ENCODE measurements around the gene DNAJB6.

The DNAJB6 gene

DNA sequence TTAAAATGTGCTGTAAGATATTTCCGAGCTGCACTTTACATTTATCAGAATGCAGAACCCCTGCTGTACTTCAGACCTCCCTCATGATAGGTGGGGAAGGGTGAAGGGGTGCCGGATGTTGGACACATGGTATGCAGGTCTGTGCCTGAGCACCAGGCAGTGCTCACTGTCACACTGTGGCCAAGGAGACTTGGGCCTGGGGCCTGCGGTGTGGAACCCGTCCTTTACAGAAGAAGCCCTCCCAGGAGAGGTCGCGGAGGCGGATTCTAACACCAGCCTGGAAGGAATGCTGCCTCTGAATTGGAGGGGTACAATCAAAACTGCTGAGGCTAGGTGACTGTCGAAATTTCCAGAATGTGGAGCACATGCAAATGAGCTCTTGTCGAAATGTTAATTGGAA is 34.5 kb downstream of the DNAJB6 start:
- DNase-seq, result no peak

DNA sequence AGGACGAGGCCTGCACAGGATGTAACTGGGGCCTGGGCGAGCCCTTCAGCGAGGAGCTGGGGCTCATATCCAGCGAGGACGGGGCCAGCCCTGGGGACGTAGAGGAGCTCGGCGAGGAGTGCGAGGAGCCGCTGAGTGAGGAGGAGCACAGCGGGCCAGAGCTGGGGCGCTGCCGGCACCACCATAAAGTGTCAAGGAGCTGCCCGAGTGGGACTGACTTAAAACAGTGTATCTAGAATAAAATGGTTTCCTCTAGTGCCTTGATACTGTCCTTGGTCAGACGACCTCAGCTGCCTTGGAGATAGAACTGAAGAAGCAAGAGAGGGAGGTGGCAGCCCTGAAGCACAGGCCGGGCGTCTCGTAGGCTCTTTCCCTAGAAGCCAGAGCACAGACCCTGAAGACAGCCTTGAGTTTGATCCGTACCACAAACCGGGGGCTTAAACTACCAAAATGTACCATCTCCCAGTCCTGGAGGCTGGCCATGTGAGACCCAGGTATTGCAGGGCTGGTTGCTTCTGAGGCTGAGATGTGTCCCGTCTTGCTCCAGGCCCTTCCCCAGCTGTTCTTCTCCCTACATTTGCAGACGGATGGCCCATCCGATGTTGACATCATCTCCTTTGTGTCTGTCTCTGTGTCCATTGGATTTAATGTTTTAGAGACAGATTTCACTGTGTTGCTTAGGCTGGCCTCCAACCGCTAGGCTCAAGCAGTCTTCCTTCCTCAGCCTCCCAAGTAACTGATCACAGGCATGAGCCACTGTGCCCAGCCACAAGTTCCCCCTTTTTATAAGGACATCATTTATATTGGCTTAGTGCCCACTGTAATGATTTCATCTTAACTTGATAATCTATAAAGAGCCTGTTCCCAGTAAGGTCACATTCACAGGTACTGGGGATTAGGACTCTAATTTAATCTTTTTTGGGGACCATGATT is 35.8 kb downstream of the DNAJB6 start:
- no peak for DNase-seq

DNA sequence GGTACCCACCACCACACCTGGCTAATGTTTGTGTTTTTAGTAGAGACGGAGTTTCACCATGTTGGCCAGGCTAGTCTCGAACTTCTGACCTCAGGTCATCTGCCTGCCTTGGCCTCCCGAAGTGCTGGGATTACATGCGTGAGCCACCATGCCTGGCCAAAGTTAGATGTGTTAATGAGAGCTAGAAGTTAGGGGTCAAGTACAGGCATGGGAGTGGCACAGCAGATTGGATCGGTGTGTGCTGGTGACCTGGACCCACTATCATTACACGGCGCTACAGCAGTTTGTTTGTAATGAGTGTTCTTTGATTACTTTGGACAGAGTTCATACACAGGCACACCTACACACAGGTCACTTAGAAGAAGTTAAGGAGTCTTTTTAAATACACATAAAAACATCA is 36.7 kb downstream of the DNAJB6 start:
- no peak for DNase-seq

DNA sequence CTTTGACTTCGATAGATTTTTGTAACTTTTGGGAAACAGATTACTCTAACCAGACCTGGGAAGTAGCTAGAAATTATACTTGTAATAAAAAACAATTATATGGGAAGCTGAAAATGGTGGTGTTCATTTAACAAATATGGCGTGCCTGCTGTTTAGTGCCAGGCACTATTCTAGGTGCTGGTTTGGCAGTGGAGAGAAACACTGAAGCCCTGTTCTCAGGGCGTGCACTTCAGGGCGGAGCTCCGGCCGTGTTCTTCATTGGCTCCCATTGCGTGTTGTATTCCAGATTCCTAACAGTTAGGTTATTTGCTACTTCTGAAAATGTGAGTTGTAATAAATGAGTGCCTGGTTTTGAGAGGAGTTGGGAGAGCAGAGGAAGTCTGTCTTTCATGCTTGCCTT is 38.6 kb downstream of the DNAJB6 start:
- DNase-seq, result no peak

DNA sequence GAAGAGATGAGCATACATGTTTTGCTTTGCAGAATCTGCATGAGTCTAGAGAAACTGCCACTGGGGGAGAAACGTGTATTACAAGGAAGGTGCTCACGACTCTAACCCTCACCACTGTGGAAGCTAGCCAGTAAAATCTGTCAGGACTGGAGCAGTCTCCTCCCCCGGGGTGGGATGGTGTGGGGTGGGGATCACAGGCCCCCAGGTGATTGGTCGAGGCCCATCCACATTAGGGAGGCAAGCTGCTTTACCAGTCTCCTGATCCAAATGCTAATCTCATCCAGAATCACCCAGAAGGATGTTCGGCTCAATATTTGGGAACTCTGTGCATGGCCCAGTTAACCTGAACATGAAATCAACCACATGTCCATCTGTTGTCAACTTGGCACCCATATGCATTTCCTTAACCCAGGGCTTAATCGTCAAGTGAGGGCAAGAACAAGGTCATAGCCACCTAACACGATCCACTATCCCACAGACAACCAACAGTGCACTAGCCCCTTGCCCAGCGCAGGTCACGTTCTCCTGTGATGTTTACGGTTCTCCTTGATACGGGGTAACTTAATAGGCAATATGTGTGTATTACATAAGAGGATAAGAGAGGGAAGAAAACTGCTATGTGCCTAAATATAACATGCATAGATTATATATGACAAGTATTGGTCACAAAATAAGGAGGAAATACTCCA is 40.8 kb downstream of the DNAJB6 start:
- DNase-seq, result no peak

DNA sequence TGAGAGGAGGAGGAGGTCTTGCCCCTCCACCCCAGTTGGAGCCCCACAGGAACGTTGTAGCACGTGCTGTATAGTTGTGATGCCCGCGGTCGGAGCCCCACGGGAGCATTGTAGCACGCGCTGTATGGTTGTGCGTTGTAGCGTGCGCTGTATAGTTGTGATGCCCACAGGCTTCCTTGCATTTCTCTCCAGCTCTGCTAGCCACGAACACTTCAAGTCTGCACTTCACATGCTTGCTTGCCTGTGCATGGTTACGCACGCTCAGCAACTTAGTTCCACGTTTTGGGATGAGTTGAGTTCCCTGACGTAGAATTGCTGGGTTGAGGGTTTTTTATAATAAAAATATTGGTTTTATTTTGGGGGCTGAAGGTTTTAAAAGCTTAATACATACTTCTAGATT is 41.6 kb downstream of the DNAJB6 start:
- DNase-seq, result no peak

DNA sequence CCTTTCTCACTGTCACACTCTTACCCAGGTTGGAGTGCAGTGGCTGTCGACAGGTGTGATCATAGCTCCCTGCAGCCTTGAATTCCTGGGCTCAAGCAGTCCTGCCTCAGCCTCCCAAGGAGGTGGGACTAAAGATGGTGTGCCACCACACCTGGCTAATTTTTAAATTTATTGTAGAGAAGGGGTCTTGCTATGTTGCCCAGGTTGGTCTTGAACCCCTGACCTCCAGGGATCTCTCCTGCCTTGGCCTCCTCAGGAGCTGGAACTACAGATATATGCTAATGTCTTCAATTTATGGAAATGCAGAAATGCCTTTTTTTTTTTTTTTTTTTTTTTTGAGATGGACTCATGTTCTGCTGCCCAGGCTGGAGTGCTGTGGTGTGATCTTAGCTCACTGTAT is 42.7 kb downstream of the DNAJB6 start:
- no peak for DNase-seq

DNA sequence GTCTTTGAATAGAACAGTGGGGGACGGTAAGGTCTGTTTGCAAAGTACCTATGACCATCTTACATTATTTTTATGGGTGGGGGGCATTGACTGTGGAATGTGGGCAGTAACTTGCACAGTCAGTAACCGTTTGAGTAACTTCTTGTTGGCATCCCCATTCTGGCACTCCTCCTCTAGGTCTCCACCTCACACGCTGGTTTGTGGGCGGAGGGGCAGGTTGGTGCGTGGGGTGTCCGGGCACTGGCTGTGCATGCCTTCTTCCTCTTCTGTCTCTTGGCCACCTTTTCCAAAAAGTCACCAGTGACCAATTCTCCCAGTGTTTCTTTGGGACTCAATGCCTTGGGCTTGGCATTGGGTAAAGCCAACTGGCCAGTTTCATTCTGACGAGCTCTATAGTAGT is 43.6 kb downstream of the DNAJB6 start:
- no peak for DNase-seq

DNA sequence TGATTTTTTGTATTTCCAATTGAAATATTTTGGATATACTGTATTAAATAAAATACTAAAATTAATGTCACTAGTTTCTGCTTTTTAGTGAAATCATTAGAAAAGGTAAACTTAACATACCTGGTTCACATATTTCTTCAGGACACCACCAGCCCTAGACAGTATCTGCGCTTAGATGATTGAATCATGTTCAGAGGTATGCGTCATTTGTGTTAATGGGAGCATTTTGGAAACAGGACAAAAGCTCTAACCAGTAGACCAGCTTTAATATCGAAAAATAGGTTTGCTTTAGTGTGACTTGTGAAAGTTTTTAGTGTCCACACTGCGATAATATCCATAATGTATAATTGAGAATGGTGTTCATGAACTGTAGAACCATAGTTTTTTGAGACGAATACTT is 47.1 kb downstream of the DNAJB6 start:
- no peak for DNase-seq

DNA sequence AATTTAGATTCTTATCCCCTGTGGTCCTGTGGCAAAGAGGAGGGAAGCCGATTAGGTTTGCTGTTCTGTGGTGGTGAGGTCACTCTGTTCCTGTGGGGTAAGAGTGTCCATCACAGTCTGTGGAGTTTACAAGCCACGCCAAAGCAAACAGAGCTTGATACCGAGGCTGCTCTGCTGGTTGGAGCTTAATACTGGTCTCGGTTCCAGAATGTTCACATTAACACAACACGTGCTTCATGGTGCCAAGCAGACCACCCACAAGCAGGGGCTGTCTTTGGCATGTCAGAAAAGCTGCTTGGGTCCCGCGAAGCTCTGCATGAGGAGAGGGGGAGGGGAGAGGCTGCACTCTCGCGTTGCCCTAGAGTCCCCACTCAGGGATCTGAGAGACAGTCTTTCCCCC is 47.5 kb downstream of the DNAJB6 start:
- DNase-seq, result no peak

DNA sequence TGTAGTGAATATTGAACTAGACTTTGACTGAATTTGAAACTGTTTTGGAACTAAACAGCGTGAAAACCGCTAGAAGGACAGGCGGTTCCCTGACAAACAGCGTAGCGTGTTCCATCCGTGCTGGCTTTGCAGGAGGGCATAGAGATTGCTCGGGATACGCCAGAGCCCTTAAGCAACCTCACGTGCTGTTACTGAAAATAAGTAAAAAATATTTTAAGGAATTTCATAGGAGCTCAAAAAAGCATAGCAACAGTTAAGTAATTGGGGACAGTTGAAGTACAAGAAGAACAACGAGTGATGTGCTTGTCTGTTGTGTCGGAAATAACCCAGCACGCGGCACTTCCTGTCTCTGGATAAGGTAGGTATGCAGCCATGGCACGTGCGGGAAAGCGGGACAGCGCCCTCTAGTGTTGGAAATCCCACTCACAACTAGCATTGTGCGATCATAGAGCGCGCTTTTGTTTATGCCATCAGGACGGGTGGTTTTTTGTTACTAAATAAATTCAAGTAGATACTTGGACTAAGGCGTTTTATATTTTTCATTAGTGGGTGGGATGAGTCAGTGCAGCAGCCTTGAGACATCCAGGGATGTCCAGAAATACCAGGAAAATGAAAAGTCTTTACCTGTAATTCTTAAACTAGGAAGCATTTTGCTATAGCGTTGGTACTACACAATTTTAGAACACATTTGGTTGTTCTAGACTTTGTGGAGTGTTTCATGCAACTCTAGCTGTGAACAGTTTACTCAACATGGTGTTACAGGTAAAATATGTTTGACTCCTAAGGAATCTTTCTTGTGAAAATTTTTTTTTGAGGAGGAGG is 50.4 kb downstream of the DNAJB6 start:
- DNase-seq, result peak; percentile 84

DNA sequence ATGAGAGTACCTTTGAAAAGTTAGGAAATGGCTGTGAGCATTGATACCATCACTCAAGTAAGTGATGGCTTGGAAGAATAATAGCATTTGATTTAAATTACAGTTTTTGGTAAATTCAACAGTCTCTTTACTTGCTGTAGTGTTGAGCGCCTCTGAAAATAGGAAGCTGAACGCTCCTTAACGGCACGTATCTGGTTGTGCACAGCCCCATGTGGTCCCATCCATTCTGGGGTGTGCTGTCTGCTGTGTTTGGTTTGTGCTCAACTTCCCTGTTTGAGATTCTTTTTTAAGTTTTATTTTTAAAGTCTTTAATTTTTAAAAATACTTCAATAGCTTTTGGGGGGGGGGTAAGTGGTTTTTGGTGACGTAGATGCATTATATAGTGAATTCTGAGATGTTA is 51.5 kb downstream of the DNAJB6 start:
- no peak for DNase-seq

DNA sequence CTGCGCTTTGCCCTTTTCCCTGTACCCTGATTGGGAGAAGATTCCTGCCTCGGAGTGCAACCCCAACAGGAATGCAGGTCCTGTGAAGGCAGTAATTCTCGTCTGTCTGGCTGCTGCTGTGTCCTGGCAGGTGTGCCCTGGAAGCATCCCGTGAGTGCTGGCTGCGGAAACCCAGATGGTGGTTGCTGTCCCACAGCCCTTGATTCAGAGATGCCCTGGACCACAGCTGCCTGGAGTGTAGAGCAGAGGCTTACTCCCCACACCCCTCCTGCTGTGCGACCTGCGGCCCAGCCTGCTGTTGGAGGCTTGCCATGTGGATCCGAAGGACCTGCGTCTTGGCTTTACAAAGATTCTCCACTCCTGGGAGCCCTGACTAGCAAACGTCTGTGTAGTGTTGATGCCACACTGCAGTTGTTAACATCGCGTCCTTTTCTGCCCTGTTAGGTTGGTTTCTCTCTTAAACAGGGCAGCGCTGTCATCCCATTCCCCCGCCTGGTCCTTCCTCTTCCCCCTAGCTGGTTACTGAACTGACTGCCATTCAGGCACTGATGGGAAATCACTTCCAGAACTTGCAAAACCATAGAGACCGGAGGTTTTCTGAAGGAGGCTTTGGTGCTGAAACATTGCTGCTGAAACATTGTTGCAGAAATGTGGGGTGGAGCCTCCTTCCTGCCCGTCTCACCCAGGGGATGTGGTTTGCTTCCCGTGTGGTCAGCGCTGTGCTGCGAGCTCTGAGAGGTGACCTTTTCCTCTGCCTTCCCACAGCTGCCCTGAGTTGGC is 53.3 kb downstream of the DNAJB6 start:
- DNase-seq, result peak; percentile 23

DNA sequence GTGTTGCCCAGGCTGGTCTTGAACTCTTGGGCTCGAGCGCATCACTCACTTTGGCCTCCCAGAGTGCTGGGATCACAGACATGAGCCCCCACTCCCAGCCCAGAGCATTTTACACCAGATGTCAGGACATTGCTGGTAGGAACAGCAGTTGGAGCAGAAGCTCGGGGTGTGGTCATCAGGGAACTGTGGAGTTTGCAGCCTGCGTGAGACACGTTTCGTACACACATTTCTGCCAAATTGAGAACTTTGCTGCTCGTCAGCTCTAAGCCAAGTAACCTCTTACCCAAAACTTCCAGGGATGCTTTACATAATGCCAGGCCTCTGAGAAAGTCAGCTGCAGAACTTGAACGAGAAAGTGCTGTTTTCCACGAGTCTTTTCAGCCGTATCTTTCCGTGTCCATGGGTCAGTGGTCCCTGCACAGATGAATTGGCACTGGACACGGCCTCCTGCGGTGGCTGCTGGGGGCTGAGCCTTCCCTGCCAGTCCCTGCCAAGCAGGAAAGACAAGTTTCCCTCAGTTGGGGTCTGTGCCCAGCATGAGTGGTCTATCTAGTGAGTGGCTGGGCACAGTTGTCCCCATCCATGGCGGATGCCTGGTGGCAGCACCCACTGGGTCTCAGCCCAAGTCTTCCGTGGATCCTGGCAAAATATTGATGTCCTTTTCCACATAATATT is 54.4 kb downstream of the DNAJB6 start:
- DNase-seq, result no peak

DNA sequence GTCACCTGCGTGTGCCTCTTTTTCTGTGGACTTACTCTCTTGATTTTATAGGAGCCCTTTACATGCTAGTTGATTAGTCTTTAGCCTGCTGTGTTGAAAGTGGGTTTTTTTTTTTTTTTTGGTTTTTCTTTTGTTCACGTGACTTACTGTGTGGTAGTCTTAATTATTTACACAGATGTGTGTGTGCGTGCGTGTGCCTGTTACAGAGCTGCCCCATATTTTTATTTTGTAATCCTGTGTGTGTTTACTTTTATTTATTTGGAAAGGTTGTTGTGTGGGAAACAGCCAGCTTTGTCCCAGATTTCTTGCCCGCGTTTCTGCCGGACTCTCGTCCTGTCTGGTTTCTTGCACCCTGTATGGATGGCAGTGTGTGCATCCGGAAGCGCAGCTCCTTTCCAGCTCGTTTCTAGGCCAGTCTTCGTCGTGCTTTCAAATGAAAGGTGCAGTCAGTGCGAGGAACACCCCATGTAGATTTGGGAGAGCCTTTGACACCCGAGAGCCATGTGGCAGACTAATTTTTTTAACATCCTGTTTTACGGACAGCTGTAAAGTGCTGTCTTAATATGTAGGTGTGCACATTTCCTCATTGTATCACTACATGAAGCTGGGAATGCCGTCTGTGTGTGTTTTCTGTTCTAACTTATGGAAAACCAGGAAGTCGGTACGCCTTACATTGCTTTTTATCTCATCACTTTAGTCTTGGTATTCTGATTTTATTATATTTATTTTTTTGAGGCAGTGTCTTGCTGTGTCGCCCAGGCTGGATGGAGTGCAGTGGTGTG is 55.6 kb downstream of the DNAJB6 start:
- DNase-seq, result no peak

DNA sequence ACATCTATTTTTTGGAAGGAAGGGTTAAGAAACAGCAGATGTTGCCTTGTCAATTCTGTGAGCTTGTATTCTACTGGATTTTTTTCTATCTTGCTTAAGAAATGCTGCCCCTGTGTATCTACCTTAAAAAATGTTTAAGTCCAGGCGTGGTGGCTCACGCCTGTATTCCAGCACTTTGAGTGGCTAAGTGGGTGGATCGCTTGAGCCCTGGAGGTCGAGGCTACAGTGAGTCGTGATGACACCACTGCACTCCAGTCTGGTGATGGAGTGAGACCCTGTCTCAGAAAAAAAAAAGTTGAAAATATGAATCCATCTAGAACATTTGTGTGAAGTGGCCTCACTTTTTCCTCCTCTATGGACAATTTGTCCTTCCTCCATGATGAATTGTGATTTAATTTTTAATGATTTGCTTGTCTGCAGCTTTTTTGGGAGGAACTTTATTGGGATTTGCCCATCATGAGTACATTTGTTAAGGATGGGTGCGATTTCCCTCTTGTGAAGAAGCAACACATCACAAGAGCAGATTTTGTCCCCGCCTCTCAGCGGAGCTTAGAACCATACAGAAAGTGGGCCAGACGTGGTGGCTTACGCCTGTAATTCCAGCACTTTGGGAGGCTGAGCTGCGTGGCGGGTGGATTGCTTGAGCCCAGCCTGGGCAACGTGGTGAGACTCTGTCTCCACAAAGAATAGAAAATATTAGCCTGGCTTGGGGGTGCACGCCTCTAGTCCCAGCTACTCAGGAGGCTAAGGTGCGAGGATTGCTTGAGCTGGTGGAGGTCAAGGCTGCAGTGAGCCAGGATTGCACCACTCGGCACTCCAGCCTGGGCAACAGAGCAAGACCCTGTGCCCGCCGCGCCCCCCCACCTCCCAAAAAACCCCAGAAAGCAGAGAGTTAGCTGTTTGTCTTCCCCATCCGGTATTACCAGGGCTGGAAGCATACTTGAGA is 57.7 kb downstream of the DNAJB6 start:
- no peak for DNase-seq

DNA sequence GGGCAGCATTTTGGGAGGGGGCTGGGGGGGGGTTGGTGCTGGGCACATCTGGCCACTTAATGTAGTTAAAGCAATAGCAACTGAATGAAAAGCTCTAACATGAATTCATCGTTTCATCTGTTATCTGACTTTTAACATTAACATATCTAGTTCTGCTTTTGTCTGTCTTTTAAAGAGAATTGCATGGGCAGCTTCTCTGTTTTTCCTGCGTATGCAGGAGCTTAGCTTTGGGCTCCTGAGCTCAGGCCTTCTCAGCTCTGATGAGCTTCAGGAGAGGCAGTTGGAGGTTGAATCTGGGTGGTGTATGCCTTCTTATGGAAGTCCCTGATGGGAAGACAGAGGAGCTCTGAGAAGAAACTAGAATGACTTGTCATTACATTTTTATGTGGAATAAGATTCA is 58.4 kb downstream of the DNAJB6 start:
- no peak for DNase-seq

DNA sequence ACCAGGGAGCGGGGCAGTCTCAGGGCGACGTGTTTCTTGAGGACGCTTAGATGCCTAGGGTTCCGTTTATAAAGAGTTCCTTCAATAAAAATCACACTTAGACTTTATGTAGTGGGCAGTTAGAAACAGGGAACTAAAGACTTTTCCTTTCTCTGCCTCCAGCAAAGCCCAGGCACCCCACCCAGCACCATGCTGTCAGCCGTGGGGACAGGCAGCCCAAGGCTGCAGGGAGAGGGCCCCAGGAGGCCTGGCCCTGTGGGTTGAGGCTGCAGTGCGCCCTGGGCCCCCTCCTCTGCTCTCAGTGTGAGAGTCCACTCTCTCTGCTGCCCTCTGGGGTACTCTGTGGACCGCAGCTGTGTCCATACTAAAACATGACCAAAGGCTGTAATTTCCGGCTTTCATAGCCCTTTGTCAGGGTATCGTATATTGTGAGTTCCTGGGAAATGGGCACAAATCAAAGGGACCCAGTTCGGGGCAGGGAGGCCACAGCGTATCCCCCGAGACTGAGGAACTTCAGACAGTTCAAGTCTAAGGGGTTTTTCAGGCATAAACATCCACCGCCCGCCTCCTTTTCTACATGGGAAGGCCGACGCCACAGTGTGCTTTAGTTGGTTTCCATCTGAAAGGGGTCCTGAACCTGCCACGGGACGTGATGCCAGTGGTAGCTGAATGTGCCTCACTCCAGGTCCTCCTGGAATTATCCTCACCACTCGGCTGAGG is 59.7 kb downstream of the DNAJB6 start:
- DNase-seq, result no peak

DNA sequence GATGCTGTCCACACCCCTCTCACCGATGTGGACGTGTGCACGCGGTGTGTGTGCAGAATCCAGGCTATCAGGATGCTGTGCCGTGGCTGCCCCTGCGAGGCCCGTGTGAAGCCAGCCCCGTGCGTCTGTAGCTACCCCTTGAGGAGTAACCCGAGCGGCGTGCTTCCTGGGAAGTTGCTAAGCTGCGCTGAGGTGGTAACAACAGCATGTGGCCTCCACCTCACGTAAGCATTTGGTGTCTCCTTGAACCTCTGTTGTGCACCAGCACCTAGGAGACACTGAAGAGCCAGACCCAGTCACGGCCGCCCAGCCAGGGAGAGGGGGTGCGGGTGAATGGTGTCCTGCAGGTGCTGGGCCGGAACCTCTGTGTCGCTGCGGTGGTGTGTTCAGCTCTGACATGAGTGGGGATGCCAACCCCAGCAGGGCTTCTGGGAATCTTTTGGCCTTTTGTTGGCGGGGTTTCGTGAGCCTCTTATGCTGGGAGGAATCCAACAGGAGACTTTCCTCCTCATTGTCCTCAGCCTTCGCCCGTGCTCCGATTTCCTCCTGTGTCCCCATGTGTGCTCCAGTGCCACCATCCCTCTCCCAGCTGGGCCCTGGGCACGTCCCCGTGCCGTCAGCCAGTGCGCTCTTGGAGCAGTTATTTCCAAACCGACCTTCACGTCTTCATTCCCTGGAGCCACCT is 60.4 kb downstream of the DNAJB6 start:
- no peak for DNase-seq
